GM21423 (cell line): ENCODE measurements around the gene SNX25.

ENCODE experiments used
- ATAC-seq: cut with Tn5 transposase; IDR thresholded peaks from one replicate; pipeline ENCODE4 v1.9.1; 2021; ENCODE audit warnings: mild to moderate bottlenecking, moderate library complexity; ENCODE audit not compliant: unreplicated experiment

The SNX25 gene

DNA sequence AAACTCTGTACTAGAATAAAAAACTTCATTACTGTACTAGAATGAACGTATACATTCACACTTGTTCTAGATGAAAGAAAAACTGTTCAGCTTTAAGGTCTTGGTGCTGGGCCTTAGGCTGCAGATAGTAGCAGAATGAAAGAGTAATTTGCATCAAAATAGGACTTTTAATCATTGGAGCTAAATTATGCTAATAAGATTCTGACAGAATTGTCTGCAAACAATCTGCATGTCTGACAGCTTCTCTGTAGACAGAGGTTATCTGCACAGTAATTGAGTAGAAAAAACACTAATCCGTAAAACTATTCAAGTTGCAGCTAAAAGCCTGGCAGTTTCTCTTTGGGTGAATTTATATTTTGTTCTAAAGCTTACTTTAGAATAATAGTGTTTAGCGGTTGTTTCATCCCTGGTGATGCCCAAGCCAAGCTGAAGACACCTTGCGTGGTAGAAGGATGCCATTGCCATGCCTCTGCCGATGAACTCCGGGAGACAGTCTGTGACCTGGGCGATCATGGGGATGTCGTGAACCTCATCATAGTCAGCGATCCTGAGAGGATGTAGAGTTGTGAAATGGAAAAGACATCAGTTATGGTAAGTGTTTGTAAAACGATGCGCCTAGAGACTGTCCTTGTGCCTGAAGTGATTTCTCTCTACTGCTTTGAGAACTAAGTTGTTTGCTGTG, 161.0 kb downstream of the SNX25 start:
- ATAC-seq, result no peak

DNA sequence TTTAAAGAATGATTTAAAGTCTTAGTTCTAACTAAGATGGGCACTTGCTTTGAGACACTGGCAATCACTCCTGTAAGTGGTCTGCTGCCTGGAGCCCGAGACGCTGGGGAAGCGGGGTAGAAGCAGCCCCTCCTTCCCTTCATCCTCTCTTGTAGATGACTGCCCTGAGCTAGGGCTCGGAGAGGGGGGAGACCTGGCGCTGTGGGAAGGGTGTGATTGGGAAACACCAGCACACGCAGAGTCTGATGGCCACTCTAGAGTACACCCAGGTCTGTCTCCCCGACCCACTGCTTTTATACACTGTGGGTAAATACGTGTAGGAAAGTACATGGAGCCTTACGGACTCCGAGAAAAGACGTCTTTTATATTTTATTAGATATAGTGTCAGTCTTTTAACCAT, 162.3 kb downstream of the SNX25 start:
- no peak for ATAC-seq

- no peak for ATAC-seq
These were observed 164.6 kb downstream of the SNX25 start for GRCh38 chr4:185374027-185374426.

DNA sequence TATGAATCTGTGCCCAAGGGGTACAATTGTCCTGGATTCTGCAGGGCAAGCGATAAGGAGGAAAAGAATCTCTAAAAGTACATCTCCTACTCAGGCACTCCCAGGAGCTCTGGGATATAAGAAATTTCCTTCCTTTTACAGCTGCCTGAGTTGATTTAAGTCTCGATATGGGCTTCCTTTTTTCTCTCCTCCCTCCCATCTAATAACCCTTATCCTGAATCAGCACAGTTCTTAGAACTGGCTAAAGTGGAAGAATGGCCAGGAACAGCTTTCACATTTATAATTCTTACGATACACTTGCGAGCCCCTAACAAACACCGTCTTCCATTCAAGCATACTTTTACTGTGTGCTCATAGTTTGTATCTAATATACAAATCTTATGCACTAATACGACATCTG, 165.2 kb downstream of the SNX25 start:
- ATAC-seq, result no peak

- no peak for ATAC-seq
These were observed 168.9 kb downstream of the SNX25 start for GRCh38 chr4:185378264-185378663.

DNA sequence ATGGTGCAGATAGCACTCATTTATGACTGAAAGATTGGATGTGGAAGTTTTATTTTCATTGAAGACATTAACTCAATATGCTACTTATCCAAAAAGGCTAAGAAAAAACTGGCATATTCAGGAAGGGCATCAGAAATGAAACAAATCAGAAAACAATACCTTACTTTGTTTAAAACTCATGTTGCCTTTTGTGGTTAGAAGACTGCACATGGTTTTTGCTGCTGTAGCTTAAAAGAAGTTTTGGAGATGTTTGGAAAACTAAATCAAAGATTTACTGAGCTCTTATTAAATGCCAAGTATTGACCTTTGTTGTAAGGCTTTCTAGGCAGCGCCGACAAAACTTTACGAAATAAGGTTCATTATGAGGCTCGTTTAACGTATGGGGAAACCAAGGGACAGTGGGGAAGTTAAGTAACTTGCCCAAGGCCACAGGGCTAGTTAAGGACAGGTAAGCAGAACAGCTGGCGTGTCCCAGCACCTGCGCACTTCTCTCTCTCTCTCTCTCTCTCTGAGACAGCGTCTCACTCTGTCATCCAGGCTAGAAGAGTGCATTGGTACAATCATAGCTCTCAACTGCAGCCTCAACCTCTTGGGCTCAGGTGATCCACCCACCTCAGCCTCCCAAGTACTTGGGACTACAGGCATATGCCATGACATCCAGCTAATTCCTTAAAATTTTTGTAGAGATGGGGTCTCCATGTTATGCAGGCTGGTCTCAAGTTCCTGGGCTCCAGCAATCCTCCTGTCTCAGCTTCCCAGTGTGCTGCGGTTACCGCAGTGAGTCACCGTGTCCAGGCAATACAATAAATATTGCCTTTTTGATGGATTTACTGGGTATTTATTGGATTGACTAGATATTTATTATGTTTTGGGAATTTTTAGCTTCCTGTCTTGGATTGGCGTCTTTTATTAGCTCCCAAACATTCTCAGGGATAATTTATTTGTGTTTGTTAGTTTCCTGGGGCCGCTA, 170.2 kb downstream of the SNX25 start:
- ATAC-seq, result no peak

DNA sequence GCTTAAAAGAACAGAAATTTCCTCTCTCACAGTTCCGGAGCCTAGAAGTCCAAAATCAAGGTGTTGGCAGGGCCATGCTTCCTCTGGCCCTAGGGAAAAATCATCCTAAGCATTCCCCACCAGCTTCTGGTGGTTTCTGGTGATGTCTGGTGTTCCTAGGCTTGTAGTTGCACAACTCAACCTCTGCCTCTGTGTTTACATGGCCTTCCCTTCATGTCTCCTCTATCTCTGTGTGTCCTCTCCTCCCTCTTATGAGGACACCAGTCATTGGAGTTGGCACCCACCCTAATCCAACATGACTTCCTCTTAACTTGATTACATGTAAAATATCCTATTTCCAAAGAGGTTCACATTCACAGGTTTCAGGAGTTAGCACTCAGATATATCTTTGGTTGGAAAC, 170.9 kb downstream of the SNX25 start:
- ATAC-seq, result no peak

DNA sequence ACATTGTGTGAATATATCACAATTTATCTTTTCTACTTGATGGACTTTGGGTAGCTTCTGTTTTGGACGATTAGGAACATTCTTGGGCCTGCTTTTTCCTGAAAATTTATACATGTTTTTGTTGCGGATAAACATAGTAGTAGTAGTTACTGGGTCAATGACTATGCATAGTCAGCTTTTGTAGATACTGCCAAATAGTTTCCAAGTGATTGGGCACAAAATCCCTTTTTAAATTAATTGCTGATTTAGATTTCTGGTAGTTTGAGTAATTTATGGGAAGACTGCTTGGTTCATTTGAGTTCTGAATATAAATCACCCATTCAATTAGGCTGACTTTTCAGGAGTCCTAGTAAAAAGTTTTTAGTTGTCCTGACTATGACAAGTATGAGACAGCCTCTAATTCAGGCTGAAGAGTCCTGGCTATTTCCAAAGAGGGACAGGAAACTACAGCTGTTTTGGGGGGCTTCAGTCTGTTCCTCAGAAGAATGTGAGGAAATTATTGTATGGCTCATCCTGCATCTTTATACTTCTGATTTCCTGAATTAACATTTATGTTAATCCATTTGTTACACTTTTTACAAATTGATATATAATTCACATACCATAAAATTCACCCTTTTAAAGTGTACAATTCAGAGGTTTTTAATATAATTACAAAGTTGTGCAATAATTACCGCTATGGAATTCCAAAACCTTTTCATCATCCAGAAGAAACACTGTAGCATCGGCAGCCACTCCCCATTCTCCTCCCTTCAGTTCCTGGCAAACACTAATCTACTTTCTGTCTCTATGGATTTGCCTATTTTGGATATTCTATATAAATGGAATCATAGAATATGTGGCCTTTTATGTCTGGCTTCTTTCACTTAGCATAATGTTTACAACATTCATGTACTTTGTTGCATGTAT, 172.1 kb downstream of the SNX25 start:
- no peak for ATAC-seq

GRCh38 chr4:185382754-185383153, 173.4 kb downstream of the SNX25 start:
- no peak for ATAC-seq

DNA sequence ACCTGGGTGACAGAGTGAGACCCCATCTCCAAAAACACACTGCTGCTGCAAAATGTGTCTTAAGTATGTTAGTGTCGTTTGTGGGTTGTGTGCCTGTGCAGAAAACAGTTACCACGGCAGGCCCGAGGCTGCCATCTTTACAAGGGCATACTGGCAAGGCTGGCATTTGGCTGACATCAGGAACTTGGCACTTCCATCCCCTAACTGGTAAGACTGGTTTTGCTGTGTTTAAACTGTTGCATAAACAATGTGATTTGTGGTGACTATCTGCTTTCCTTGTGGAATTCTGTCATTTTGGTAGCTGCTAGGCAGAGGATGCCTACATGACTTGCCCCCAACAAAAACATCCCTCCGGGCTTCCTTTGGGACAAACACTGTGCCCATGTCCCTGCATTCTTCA, 174.1 kb downstream of the SNX25 start:
- ATAC-seq, result no peak

- no peak for ATAC-seq
These were observed 174.7 kb downstream of the SNX25 start for GRCh38 chr4:185384061-185384460.

DNA sequence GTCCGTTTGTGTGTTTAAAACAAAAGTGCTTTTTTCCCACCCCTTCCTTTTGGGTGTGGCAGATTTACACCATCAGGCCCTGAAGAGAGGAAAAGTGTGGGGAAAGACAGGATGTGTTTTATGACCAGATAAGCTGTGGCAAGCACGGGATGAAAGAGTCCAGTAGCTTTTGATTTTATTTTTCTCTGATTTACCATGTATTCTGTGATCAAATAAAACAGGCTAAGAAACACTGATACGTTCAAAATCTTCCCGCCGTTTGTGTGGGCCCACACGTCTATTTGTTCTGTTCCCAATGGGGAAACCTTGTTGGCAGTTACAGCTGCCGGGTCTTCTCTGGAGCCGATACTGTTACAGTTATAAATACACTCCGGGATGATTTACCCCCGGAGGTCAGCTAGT, 175.5 kb downstream of the SNX25 start:
- ATAC-seq, result no peak

DNA sequence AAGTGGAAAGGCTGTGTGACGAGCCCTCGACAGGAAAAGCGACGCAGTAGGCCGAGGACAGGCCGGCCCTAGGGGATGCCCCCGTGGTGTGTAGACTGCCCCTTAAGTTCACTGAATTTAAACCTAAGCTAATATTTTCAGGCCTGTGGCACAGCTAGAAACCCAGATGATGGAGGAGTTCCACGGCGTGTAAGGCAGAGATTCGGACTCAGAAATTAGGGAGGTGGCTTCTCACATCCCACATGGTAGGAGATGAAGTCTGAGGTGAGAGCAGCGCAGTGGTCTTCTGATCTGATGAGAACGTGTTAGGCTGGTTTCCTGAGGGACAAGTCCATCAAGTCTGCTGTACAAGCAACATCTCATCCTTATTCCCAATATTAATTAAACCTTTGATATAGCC, 178.6 kb downstream of the SNX25 start:
- no peak for ATAC-seq

DNA sequence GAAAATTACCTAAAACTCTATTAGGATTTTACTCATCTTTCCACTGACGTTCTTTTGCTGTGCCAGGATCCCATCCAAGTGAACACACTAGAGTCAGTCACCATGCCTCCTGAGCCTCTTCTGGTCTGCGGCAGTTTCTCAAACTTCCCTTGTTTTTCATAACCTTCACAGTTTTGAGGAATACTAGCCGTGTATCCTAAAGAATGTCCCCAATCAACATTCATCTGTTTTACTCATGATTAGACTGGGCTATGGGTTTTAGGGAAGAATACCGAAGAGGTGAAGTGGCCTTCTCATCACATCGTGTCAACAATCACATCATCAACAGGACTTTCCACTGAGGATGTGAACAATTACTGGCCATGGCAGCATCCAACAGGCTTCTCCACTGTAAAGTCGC, 181.5 kb downstream of the SNX25 start:
- ATAC-seq, result no peak

DNA sequence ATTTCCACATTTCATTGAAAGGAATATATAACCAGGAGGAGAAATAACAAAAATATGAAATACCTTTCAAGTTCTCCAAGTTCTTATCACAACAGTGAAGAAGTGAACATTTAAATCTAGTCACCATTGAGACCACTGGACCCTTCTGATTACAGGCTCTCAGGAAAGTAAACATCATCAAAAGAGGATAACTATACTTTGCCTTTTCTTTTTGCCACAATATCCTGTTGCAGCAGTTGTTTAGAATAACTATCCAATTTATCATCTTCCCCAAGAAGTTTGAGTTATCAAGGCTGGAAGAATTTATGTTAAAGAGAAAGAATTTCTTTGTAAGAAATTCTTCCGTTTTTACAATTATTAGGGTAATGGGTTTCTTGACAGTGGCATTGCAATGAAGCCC, 182.8 kb downstream of the SNX25 start:
- ATAC-seq, result no peak

DNA sequence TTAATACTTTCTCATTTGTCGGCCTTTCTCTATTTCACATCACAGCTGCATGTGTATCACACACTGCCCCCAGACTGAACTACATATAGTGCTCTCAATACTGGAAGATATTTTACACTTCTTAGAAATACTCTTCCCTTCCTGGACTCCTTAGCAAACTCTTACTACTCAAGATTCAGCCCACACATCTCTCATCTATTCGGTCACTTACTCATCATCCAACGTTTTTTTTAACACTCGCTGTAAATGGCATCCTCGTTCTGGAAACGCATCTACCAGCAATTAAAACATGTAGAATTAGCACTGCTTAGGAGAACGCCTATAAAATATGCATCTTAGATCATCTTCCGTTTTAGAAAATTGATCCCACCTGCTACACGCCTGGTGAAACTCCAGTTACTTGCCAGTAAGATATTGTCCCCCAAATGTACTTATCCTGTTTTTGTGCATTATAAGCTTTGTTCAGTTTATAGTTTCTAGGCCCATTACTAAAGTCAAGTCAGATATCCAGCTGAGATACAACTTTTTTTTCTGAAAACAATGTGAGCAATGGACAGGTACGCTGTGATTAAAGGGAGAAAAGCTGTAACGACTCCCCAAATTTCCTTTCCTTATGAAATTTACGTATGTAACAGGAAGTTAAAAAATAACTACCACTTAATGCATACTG, 185.3 kb downstream of the SNX25 start:
- ATAC-seq, result no peak

DNA sequence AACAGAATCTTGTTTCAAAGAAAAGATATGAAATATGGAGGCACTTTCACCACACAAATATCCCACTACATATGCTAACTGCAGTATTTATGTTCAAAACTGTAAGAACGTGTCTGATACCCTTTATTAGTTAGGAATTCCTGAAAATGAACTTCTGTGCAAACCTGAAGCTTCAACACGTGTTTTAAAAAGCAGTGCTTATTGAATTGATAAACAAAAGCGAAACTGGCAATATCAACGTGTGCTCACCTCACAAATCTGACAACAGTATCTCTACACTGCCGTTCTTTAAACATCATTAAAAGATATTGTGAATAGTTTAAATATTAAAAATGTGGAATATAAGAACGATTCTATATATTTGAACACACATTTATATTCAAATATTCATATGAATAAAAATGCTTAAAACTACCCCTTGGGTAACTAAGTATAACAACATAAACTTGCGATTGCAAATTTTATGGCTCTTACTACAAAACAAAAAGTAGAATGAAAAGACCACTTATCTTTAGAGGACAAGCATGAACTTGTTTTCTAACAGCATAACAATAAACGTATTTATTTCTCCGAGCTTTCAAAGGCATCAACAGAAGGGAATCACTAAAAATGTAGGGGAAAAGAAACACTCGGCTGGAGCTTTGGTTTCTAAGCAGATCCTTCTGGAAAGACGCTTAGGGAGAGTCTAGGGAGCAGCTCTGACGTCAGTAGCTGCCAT, 186.0 kb downstream of the SNX25 start, which contains the start of gene LRP2BP:
Gene LRP2BP (minus strand): TSS at position 687 of the 718 bp plus-strand sequence. CDS start 17,738 bp downstream, outside the sequence.
- no peak for ATAC-seq

DNA sequence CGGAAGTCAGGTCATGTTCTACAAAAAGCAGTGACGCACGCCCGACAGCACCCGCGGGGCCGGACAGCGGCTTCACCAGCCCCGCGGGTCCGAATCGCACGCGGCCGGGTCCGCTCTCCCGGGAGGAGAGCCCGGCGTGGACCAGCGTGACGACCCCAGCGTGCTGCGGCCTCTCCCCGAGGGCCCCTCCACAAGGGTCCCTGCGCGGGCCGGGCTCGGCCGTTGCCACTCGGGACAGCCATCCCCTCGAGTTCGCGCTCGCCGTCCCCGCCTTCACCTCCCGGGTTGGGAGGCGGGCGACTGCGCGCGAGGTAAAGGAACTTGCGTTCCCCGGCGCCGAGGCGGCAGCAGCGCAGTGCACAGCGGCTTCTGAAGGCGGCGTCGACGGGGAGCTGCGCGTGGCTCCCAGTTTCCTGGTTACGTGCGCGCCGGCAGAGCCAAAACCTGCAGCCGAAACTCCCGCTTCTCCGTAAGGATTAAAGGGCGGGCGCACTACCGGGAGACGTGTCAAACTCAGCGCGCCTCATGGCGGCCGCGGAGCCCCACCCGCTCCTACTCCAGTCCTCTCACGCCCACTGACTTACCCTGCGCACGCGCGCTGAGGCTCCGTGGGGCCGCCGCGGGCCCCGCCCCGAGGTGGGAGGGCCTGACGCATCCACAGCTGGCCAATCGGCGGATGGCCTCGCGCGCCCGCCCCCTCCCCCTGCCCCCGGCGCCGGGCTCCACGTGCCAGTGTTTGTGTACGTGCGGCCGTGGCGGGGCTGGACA, 186.7 kb downstream of the SNX25 start:
- peak; percentile 80 for ATAC-seq

- no peak for ATAC-seq
These were observed 187.5 kb downstream of the SNX25 start, which contains the start of gene ANKRD37 for GRCh38 chr4:185396724-185397385. ANKRD37 (plus strand) TSS chr4:185396841; CDS start chr4:185396924, 83 bp downstream.
